ENCODE measurements around the gene MARCHF3.

DNA sequence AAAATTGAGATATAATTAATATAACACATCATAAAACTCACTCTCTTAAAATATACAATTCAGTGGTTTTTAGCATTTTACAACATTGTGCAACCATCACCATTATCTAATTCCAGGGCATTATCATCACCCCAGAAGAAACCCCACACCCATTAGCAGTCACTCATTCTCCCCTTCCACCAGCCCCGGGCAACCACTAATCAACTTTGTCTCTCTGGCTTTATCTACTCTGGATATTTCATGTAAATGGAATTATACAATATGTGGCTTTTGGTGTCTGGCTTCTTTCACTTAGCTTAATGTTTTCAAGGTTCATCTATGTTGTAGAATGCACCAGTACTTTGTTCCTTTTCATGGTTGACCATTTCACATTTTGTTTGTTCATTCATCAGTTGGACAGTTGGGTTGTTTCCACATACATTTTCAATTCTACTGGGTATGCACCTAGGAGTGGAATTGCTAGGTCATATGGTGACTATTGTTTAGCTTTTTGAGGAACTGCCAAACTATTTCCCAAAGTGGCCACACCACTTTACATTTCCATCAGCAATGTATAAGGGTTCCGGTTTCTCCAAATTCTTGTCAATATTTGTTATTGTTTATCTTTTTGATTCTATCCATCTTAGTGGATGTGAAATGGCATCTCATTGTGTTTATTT is 62.4 kb downstream of the MARCHF3 start:
- no peak for TF ChIP-seq POLR2A (IDR thresholded peaks at IDR 0.05; ENCODE audit: low read depth, low read length)
- no peak for TF ChIP-seq POLR2AphosphoS5 (IDR thresholded peaks at IDR 0.05; ENCODE audit: low read depth, low read length)
- no peak for TF ChIP-seq TAF1 (IDR thresholded peaks at IDR 0.05; ENCODE audit: borderline replicate concordance, low read depth, low read length)

Measured in GM12892 (cell line).